Measurements from ENCODE around the gene TNK2.

- TF ChIP-seq YY1 (IDR thresholded peaks at IDR 0.05; ENCODE audit: insufficient read depth, insufficient read length) (no peak), ZNF274 (IDR thresholded peaks at IDR 0.05; ENCODE audit: low read depth, low read length) (no peak), SUZ12 (IDR thresholded peaks at IDR 0.05; ENCODE audit: extremely low read depth, insufficient read depth, insufficient read length) (no peak)
Measured at GRCh38 chr3:195845483-195845882, 62.9 kb downstream of the TNK2 start.
